ENCODE measurements around the gene LLGL2. TPM values are rescaled to one million over a fixed set of nuclear protein-coding genes. Genes with fewer than 3 reads are reported as not detected.

The LLGL2 gene
- total RNA-seq, 1 donor from 2014 or later, result 44.5 TPM

DNA sequence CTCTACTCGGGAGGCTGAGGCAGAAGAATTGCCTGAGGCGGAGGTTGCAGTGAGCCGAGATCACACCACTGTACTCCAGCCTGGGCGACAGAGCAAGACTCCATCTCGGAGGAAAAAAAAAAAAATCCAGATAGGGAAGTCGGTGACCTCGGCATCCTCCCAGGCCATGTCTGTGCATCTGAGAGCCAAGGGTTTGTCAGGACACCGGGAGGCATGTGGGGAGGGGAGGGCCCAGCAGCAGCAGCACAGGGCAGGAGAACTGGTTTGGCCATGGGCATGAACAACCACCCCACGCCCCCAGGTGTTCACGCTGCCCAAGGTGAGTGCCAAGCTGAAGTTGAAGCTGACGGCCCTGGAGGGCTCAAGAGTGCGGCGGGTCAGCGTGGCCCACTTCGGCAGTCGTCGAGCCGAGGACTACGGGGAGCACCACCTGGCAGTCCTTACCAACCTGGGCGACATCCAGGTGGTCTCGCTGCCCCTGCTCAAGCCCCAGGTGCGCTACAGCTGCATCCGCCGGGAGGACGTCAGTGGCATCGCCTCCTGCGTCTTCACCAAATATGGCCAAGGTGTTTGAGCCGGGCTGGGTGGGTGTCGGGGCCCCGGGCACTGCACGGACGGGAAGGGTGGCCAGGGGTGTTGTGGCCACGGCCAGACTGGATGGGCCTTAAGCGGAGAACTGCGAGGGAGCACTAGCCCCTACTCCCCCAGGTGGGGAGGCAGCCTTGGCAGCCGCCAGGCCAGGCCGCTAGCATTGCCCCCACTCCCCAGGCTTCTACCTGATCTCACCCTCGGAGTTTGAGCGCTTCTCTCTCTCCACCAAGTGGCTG, 47.4 kb downstream of the LLGL2 start:
- FAIRE-seq, result peak; percentile 13
- no peak for TF ChIP-seq CTCF (IDR thresholded peaks at IDR 0.05; ENCODE audit: insufficient read depth, low read length, severe bottlenecking)
- Histone ChIP-seq H3K27me3 (ENCODE audit: control insufficient read depth, insufficient read depth, low read length) (no peaks in the 10 kb centered on the region), H3K4me3 (ENCODE audit: low read depth, low read length) (no peak overlapping the region), H3K36me3 (ENCODE audit: control insufficient read depth, insufficient read depth, low read length) (peaks cover 10% of the 10 kb centered on the region)
- no peak for DNase-seq (ENCODE audit: low read depth)

- no peaks in the 10 kb centered on the region for H3K27me3 ChIP-seq (ENCODE audit: control insufficient read depth, insufficient read depth, low read length)
- FAIRE-seq, result no peak
- DNase-seq (ENCODE audit: low read depth), result no peak
- TF ChIP-seq CTCF (IDR thresholded peaks at IDR 0.05; ENCODE audit: insufficient read depth, low read length, severe bottlenecking), result no peak
- H3K36me3 ChIP-seq (ENCODE audit: control insufficient read depth, insufficient read depth, low read length), result peaks cover 8% of the 10 kb centered on the region
- no peak overlapping the region for H3K4me3 ChIP-seq (ENCODE audit: low read depth, low read length)
Observed at GRCh38 chr17:75573540-75573957, 48.1 kb downstream of the LLGL2 start.

GRCh38 chr17:75573994-75574393, 48.5 kb downstream of the LLGL2 start:
- Histone ChIP-seq H3K27me3 (ENCODE audit: control insufficient read depth, insufficient read depth, low read length) (no peaks in the 10 kb centered on the region), H3K4me3 (ENCODE audit: low read depth, low read length) (no peak overlapping the region), H3K36me3 (ENCODE audit: control insufficient read depth, insufficient read depth, low read length) (peaks cover 7% of the 10 kb centered on the region)
- DNase-seq (ENCODE audit: low read depth) (no peak), FAIRE-seq (no peak)
- TF ChIP-seq CTCF (IDR thresholded peaks at IDR 0.05; ENCODE audit: insufficient read depth, low read length, severe bottlenecking), result no peak

DNA sequence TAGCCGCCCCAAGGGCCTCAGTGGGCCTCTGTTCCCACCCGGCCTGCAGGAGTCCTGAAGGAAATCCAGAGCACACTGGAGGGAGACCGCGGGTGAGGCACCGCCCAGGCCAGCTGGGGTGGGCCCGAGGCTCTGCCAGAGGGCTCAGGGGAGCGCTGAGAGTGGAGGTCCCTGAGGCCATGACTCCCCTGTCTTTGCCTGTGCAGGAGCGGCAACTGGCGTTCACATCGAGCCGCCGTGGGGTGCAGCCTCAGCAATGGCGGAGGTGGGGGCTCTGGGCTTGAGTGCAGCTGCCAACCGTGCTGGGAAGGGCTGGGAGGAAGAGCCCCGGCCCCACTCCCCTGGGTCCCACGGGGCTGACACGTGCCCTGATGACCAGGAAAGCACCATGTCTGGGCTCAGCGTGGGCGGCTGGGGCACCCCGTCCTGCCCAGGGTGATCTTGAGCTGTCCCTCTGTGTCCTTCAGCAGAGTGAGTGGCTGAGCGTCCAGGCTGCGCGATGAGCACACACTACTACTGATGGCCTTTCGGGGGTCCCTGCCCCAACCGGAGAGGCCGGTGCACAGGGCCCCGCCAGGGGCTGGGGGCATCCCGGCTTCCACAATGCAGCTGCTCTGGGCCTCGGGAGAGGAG, 49.0 kb downstream of the LLGL2 start:
- Histone ChIP-seq H3K27me3 (ENCODE audit: control insufficient read depth, insufficient read depth, low read length) (no peaks in the 10 kb centered on the region), H3K4me3 (ENCODE audit: low read depth, low read length) (no peak overlapping the region), H3K36me3 (ENCODE audit: control insufficient read depth, insufficient read depth, low read length) (peaks cover 7% of the 10 kb centered on the region)
- TF ChIP-seq CTCF (IDR thresholded peaks at IDR 0.05; ENCODE audit: insufficient read depth, low read length, severe bottlenecking), result no peak
- FAIRE-seq (no peak), DNase-seq (ENCODE audit: low read depth) (no peak)

GRCh38 chr17:75575197-75575596, 49.7 kb downstream of the LLGL2 start:
- peaks cover 4% of the 10 kb centered on the region for H3K36me3 ChIP-seq (ENCODE audit: control insufficient read depth, insufficient read depth, low read length)
- no peak for TF ChIP-seq CTCF (IDR thresholded peaks at IDR 0.05; ENCODE audit: insufficient read depth, low read length, severe bottlenecking)
- H3K4me3 ChIP-seq (ENCODE audit: low read depth, low read length), result no peak overlapping the region
- DNase-seq (ENCODE audit: low read depth) (no peak), FAIRE-seq (no peak)
- H3K27me3 ChIP-seq (ENCODE audit: control insufficient read depth, insufficient read depth, low read length), result no peaks in the 10 kb centered on the region
